Trophoblast cell (in vitro differentiated cells and primary cell): ENCODE measurements around the gene ROR1.

Experiments used
- DNase-seq, 2 donors: peaks; one replicate each; pipeline ENCODE4 v3.0.0-alpha.2; 2016
- H2AFZ ChIP-seq: 2 replicates; pipeline ENCODE4 v1.6.1; 2013; ENCODE audit warnings: low read length, moderate library complexity, mild to moderate bottlenecking; ENCODE audit not compliant: insufficient read depth, poor library complexity
- H2AK5ac ChIP-seq: 2 replicates; pipeline ENCODE4 v1.6.1; 2013; ENCODE audit warnings: mild to moderate bottlenecking, low read length
- H2BK120ac ChIP-seq: 2 replicates; pipeline ENCODE4 v1.6.1; 2013; ENCODE audit warnings: low read length, mild to moderate bottlenecking, moderate library complexity; ENCODE audit not compliant: insufficient read depth, poor library complexity
- H2BK12ac ChIP-seq: 2 replicates; pipeline ENCODE4 v1.6.1; 2013; ENCODE audit warnings: mild to moderate bottlenecking, low read length, moderate library complexity
- H2BK5ac ChIP-seq: 2 replicates; pipeline ENCODE4 v1.6.1; 2013; ENCODE audit warnings: low read length, low read depth, moderate library complexity, mild to moderate bottlenecking; ENCODE audit not compliant: poor library complexity
- H3K14ac ChIP-seq: 2 replicates; pipeline ENCODE4 v1.6.1; 2013; ENCODE audit warnings: mild to moderate bottlenecking, low read length
- H3K18ac ChIP-seq: 2 replicates; pipeline ENCODE4 v1.6.1; 2013; ENCODE audit warnings: mild to moderate bottlenecking, low read length
- H3K23ac ChIP-seq: 2 replicates; pipeline ENCODE4 v1.6.1; 2013; ENCODE audit warnings: low read length
- H3K27ac ChIP-seq: 2 replicates; pipeline ENCODE4 v1.5.1; 2013; ENCODE audit warnings: low read depth, mild to moderate bottlenecking, inconsistent platforms, low read length, moderate library complexity
- H3K27me3 ChIP-seq: 2 replicates; pipeline ENCODE4 v1.6.1; 2013; ENCODE audit warnings: inconsistent platforms, mild to moderate bottlenecking, low read length, moderate library complexity; ENCODE audit not compliant: insufficient read depth
- H3K36me3 ChIP-seq, 2 experiments: 1 replicate in 1 of 2; 2 replicates in 1 of 2; pipeline ENCODE4 v1.6.1; 2013; ENCODE audit warnings: low read length in 2 of 2, mild to moderate bottlenecking in 2 of 2, moderate library complexity in 1 of 2; ENCODE audit not compliant: insufficient read depth in 2 of 2, control insufficient read depth in 1 of 2
- H3K4ac ChIP-seq: 2 replicates; pipeline ENCODE4 v1.6.1; 2013; ENCODE audit warnings: low read depth, mild to moderate bottlenecking, low read length, moderate library complexity
- H3K4me1 ChIP-seq, 2 experiments: 1 replicate in 1 of 2; 2 replicates in 1 of 2; pipeline ENCODE4 v1.6.1; 2013; ENCODE audit warnings: low read length in 2 of 2, mild to moderate bottlenecking in 2 of 2, moderate library complexity in 1 of 2; ENCODE audit not compliant: insufficient read depth in 2 of 2, control insufficient read depth in 1 of 2
- H3K4me2 ChIP-seq: 2 replicates; pipeline ENCODE4 v1.6.1; 2013; ENCODE audit warnings: inconsistent platforms, mild to moderate bottlenecking, low read length, moderate library complexity
- H3K4me3 ChIP-seq: 2 replicates; pipeline ENCODE4 v1.5.1; 2013; ENCODE audit warnings: mild to moderate bottlenecking, low read depth, low read length, inconsistent platforms
- H3K79me1 ChIP-seq: one replicate; pipeline ENCODE4 v1.6.1; 2013; ENCODE audit warnings: low read length
- H3K79me2 ChIP-seq: 2 replicates; pipeline ENCODE4 v1.6.1; 2013; ENCODE audit warnings: low read length, mild to moderate bottlenecking; ENCODE audit not compliant: control insufficient read depth, insufficient read depth, poor library complexity
- H3K9ac ChIP-seq: 2 replicates; pipeline ENCODE4 v1.6.1; 2013; ENCODE audit warnings: mild to moderate bottlenecking, low read length
- H3K9me3 ChIP-seq: 2 replicates; pipeline ENCODE4 v1.6.1; 2013; ENCODE audit warnings: low read depth, mild to moderate bottlenecking, control low read depth, inconsistent platforms, low read length; ENCODE audit not compliant: insufficient read depth
- H4K12ac ChIP-seq: 2 replicates; pipeline ENCODE4 v1.6.1; 2013; ENCODE audit warnings: low read depth, mild to moderate bottlenecking, low read length, moderate library complexity
- H4K8ac ChIP-seq: 2 replicates; pipeline ENCODE4 v1.6.1; 2013; ENCODE audit warnings: low read depth, mild to moderate bottlenecking, low read length, moderate library complexity
- H4K91ac ChIP-seq: one replicate; pipeline ENCODE4 v1.6.1; 2013; ENCODE audit warnings: low read depth, mild to moderate bottlenecking, low read length, moderate library complexity
- WGBS: extraction: QIAGEN DNeasy Blood & Tissue Kit; methylation state at CpG from one replicate; pipeline ENCODE4 v1.1.7; 2013; ENCODE audit warnings: missing lambda C conversion rate; ENCODE audit not compliant: insufficient read length, insufficient coverage; ENCODE audit errors: extremely low coverage; 5-methylcytosine and 5-hydroxymethylcytosine counted together

ROR1 gene

DNA sequence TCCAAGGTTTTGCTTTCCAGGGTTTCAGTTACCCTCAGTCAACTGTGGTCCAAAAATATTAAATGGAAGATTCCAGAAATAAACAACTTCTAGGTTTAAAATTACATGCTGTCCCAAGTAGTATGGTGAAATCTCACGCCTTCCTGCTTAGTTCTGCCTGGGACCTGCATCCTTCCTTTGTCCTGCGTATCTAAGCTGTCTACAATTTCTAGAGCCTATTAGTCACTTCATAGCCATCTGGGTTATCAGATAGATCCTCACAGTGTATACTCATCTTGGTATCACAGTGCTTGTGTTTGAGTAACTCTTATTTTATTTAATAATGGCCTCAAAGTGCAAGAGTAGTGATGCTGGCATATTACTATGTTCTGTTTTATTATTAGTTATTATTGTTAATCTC is 157.7 kb downstream of the ROR1 start:
- no peak overlapping the region for H2AFZ ChIP-seq
- H3K27ac ChIP-seq = no peak overlapping the region
- H3K9ac ChIP-seq = no peak overlapping the region
- peak overlapping the region; percentile 8 for H4K91ac ChIP-seq
- H3K27me3 ChIP-seq = no peaks in the 10 kb centered on the region
- no peak overlapping the region for H3K4me2 ChIP-seq
- peak; percentile 65 to 87 for DNase-seq
- H3K79me1 ChIP-seq = peaks cover 9% of the 10 kb centered on the region
- H4K8ac ChIP-seq = no peak overlapping the region
- H3K23ac ChIP-seq = no peak overlapping the region
- H3K36me3 ChIP-seq = no peaks in the 10 kb centered on the region
- no peak overlapping the region for H3K18ac ChIP-seq
- H3K4me1 ChIP-seq = peaks cover 3 to 13% of the 10 kb centered on the region in 2 experiments
- no peak overlapping the region for H4K12ac ChIP-seq
- H3K4me3 ChIP-seq = no peak overlapping the region
- H3K9me3 ChIP-seq = no peaks in the 10 kb centered on the region
- WGBS = no CpG with 5 or more reads among the region's 2 CpGs
- no peak overlapping the region for H2BK5ac ChIP-seq
- H3K79me2 ChIP-seq = no peaks in the 10 kb centered on the region
- H3K14ac ChIP-seq = no peak overlapping the region
- H3K4ac ChIP-seq = peak overlapping the region; percentile 15
- H2BK12ac ChIP-seq = no peak overlapping the region
- no peak overlapping the region for H2BK120ac ChIP-seq
- no peak overlapping the region for H2AK5ac ChIP-seq

DNA sequence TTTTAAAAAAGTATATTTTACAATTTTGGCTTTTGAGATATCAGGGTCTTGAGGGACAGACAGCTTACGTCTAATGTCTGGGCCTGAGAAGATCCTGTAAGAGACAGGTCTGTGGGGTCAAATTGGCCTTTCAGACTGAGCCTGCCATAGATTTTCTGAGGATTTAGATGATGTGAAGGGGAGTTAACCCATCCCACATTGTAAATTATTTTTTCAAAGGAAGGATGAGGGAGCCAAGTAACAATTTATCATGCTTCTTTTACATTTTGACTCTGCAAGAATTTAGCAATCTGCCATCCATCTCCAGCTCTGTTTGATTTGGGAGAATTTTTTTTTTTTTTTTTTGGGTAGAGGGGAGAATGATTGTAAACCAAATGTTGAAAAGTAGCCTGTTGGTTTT is 160.9 kb downstream of the ROR1 start:
- H3K79me1 ChIP-seq = peaks cover 16% of the 10 kb centered on the region

DNA sequence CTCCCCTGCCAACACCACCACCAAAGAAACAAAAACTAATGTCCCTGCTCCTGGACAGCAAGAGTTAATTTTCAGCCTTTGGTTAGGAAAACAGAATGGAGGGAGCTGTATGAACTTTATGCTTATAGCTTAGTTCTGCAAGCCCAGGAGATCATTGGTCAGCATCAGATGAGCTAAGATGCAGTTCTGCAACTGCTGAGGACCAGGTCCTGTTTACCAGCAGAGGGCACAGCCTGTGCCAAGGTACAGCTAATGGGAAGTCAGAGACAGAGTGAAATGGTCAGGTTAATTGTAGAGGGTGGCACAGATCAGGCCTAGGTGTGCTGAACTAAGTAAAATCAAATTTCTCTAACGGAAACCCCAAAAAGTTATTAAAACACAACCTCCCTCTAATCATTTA is 161.3 kb downstream of the ROR1 start:
- no peak overlapping the region for H2AFZ ChIP-seq
- peaks cover 2% of the 10 kb centered on the region for H3K79me2 ChIP-seq
- H3K36me3 ChIP-seq = no peaks in the 10 kb centered on the region
- no peak overlapping the region for H3K9ac ChIP-seq
- no CpG with 5 or more reads among the region's 1 CpG for WGBS
- H3K4me2 ChIP-seq = no peak overlapping the region
- peak overlapping the region; percentile 80 for H3K27ac ChIP-seq
- H3K18ac ChIP-seq = peak overlapping the region; percentile 90
- H4K12ac ChIP-seq = peak overlapping the region; percentile 16
- H2BK5ac ChIP-seq = peak overlapping the region; percentile 83
- H3K9me3 ChIP-seq = no peaks in the 10 kb centered on the region
- no peaks in the 10 kb centered on the region for H3K27me3 ChIP-seq
- no peak overlapping the region for H3K23ac ChIP-seq
- H3K4me3 ChIP-seq = no peak overlapping the region
- H2BK120ac ChIP-seq = peak overlapping the region; percentile 89
- H2AK5ac ChIP-seq = peak overlapping the region; percentile 97
- H2BK12ac ChIP-seq = peak overlapping the region; percentile 84
- peaks cover 16% of the 10 kb centered on the region for H3K79me1 ChIP-seq
- peak overlapping the region; percentile 53 for H3K4ac ChIP-seq
- peak overlapping the region; percentile 54 for H4K8ac ChIP-seq
- H3K4me1 ChIP-seq = peaks cover 7 to 15% of the 10 kb centered on the region in 2 experiments
- H4K91ac ChIP-seq = peak overlapping the region; percentile 82
- peak overlapping the region; percentile 70 for H3K14ac ChIP-seq
- DNase-seq = no peak

More for the DNA sequence above, 160.9 kb downstream of the ROR1 start:
- H3K14ac ChIP-seq = no peak overlapping the region
- no peak overlapping the region for H3K4me2 ChIP-seq
- no peak overlapping the region for H3K4ac ChIP-seq
- H3K4me1 ChIP-seq = peaks cover 7 to 15% of the 10 kb centered on the region in 2 experiments
- peaks cover 2% of the 10 kb centered on the region for H3K79me2 ChIP-seq
- peak overlapping the region; percentile 84 for H2BK12ac ChIP-seq
- H3K27ac ChIP-seq = no peak overlapping the region
- no peaks in the 10 kb centered on the region for H3K36me3 ChIP-seq
- H3K18ac ChIP-seq = no peak overlapping the region
- no peak overlapping the region for H2AFZ ChIP-seq
- H4K12ac ChIP-seq = no peak overlapping the region
- H2AK5ac ChIP-seq = no peak overlapping the region
- no peak overlapping the region for H3K4me3 ChIP-seq
- H2BK120ac ChIP-seq = no peak overlapping the region
- no peak for DNase-seq
- H3K9ac ChIP-seq = no peak overlapping the region
- WGBS = no CpG with 5 or more reads among the region's 1 CpG
- no peak overlapping the region for H3K23ac ChIP-seq
- no peak overlapping the region for H2BK5ac ChIP-seq
- H3K27me3 ChIP-seq = no peaks in the 10 kb centered on the region
- H4K91ac ChIP-seq = no peak overlapping the region
- H4K8ac ChIP-seq = no peak overlapping the region
- H3K9me3 ChIP-seq = no peaks in the 10 kb centered on the region

DNA sequence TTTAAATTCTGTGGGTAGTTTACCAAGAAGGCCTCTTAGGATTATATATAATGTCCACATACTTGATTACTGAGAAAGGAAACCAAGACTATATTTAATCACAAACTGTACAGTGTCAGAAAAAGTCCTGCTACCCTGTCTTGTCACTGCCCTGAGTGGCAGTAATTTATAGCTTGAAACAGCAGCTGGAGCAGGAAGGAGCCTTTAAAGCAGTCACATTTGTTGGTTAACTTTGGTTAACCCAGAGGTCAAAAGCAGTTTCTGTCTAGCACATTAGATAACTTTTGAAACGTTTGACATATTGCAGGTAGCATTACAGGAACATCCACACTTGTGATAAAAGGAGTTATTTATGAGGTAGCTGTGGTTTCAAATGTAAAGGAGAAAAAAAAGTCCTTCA is 161.7 kb downstream of the ROR1 start:
- H4K91ac ChIP-seq = no peak overlapping the region
- no peak overlapping the region for H3K4ac ChIP-seq

More for the DNA sequence above, 161.7 kb downstream of the ROR1 start:
- H4K8ac ChIP-seq = no peak overlapping the region
- no peak overlapping the region for H4K12ac ChIP-seq
- no peak for DNase-seq
- WGBS = no CpG with 5 or more reads among the region's 1 CpG
- H3K9ac ChIP-seq = no peak overlapping the region
- peaks cover 16% of the 10 kb centered on the region for H3K79me1 ChIP-seq
- H2AFZ ChIP-seq = no peak overlapping the region
- H2BK120ac ChIP-seq = no peak overlapping the region
- no peak overlapping the region for H3K4me2 ChIP-seq
- no peaks in the 10 kb centered on the region for H3K9me3 ChIP-seq
- peaks cover 7 to 15% of the 10 kb centered on the region in 2 experiments for H3K4me1 ChIP-seq
- no peaks in the 10 kb centered on the region for H3K36me3 ChIP-seq
- H3K79me2 ChIP-seq = peaks cover 2% of the 10 kb centered on the region
- no peak overlapping the region for H2BK5ac ChIP-seq
- H3K27ac ChIP-seq = no peak overlapping the region
- H2BK12ac ChIP-seq = no peak overlapping the region
- no peak overlapping the region for H3K4me3 ChIP-seq
- no peak overlapping the region for H3K23ac ChIP-seq
- no peak overlapping the region for H3K14ac ChIP-seq
- H2AK5ac ChIP-seq = no peak overlapping the region
- H3K18ac ChIP-seq = no peak overlapping the region
- H3K27me3 ChIP-seq = no peaks in the 10 kb centered on the region
